PC-3 (cell line): ENCODE measurements around the gene MOB1B. TPM values are rescaled to one million over a fixed set of nuclear protein-coding genes. Genes with fewer than 3 reads are reported as not detected.

Source experiments
- ATAC-seq: fragments of 200-7000 bp; cut with Tn5 transposase; 2 replicates; pipeline ENCODE4 v1.9.1; 2020; ENCODE audit warnings: mild to moderate bottlenecking, moderate library complexity
- BruUV-seq: library from RNA; stranded (reverse); fragments of 400-500 nt; replicated peaks from 2 replicates; lab custom pipeline; 2021; lab: Mats Ljungman, UMichigan
- CTCF ChIA-PET: fragments of 300-600 bp; sonication (Branson Sonifier 250); formaldehyde crosslinking; loops from one replicate; lab custom pipeline; 2022; ENCODE audit warnings: antibody characterized with exemption; lab: Charles Lee
- POLR2A ChIA-PET: fragments of 300-600 bp; sonication (Branson Sonifier 250); formaldehyde crosslinking; loops from one replicate; lab custom pipeline; 2022; ENCODE audit warnings: antibody characterized with exemption; ENCODE audit not compliant: unreplicated experiment; lab: Charles Lee
- DNase-seq: peaks from one replicate; pipeline ENCODE4 v3.0.0-alpha.2; 2015
- H2AFZ ChIP-seq: fragments of 300-600 bp; sonication (generic); 2 replicates; pipeline ENCODE4 v1.6.0; 2016; ENCODE audit warnings: antibody characterized with exemption, low read length
- H3F3A ChIP-seq: fragments of 300-600 bp; sonication (generic); one replicate; pipeline ENCODE4 v1.6.0; 2017; ENCODE audit warnings: antibody characterized with exemption, low read length, control low read depth, mild to moderate bottlenecking; ENCODE audit not compliant: unreplicated experiment
- H3K27ac ChIP-seq: fragments of 300-600 bp; sonication (generic); 2 replicates; pipeline ENCODE4 v1.5.1; 2016; ENCODE audit warnings: mild to moderate bottlenecking, low read length
- H3K27me3 ChIP-seq: fragments of 300-600 bp; sonication (generic); 2 replicates; pipeline ENCODE4 v1.6.1; 2016; ENCODE audit warnings: low read length, mixed read lengths
- H3K36me3 ChIP-seq: fragments of 300-600 bp; sonication (generic); 2 replicates; pipeline ENCODE4 v1.6.1; 2016; ENCODE audit warnings: low read depth, mixed run types, low read length, mixed read lengths
- H3K4me1 ChIP-seq: fragments of 300-600 bp; sonication (generic); 2 replicates; pipeline ENCODE4 v1.5.1; 2016; ENCODE audit warnings: low read length; ENCODE audit not compliant: insufficient read depth
- H3K4me2 ChIP-seq: fragments of 300-600 bp; sonication (generic); 2 replicates; pipeline ENCODE4 v1.6.0; 2016; ENCODE audit warnings: low read length
- H3K4me3 ChIP-seq: fragments of 300-600 bp; sonication (generic); 2 replicates; pipeline ENCODE4 v1.5.1; 2016; ENCODE audit warnings: mild to moderate bottlenecking, low read length, mixed read lengths
- H3K79me2 ChIP-seq: fragments of 300-600 bp; sonication (generic); 2 replicates; pipeline ENCODE4 v1.6.1; 2017; ENCODE audit warnings: low read length, mixed read lengths
- H3K9ac ChIP-seq: fragments of 300-600 bp; sonication (generic); 2 replicates; pipeline ENCODE4 v1.6.0; 2016; ENCODE audit warnings: mild to moderate bottlenecking, low read length
- H3K9me2 ChIP-seq: fragments of 300-600 bp; sonication (generic); replicated peaks from 2 replicates; pipeline ENCODE4 v1.6.1; 2016; ENCODE audit warnings: mixed run types, low read length, mixed read lengths
- H3K9me3 ChIP-seq: fragments of 300-600 bp; sonication (generic); 2 replicates; pipeline ENCODE4 v1.6.1; 2016; ENCODE audit warnings: low read length, mixed read lengths
- H4K20me1 ChIP-seq: fragments of 300-600 bp; sonication (generic); 2 replicates; pipeline ENCODE4 v1.6.1; 2016; ENCODE audit warnings: low read length, mixed read lengths
- EZH2 ChIP-seq: fragments of 300-600 bp; sonication (generic); IDR thresholded peaks from one replicate; pipeline ENCODE4 v1.6.1; 2017; ENCODE audit warnings: antibody characterized with exemption, mild to moderate bottlenecking, low read length; ENCODE audit not compliant: unreplicated experiment
- EZH2phosphoT487 ChIP-seq: fragments of 300-600 bp; sonication (generic); IDR thresholded peaks from 2 replicates; pipeline ENCODE4 v1.6.1; 2018; ENCODE audit warnings: mild to moderate bottlenecking, antibody characterized with exemption, low read length, borderline replicate concordance
- intact Hi-C: fragments of 100-400 bp; cut with micrococcal nuclease; formaldehyde crosslinking; loops from 2 replicates; pipeline ENCODE4 v1.9.0; 2023
- total RNA-seq: library from RNA; depleted of rRNA; stranded (reverse); fragments of >200 nt; gene quantifications from 2 replicates; pipeline ENCODE4 v1.2.3, GENCODE V29; 2014
- TF ChIP-seq, protein P1 (sequence below): fragments of 300-600 bp; sonication (generic); conservative IDR thresholded peaks from 2 replicates; pipeline ENCODE4 v1.5.1; 2017; ENCODE audit warnings: antibody characterized with exemption, low read depth, mild to moderate bottlenecking, low read length

MOB1B gene
- total RNA-seq, 1 experiment from 2014 or later, result 11.4 TPM

DNA sequence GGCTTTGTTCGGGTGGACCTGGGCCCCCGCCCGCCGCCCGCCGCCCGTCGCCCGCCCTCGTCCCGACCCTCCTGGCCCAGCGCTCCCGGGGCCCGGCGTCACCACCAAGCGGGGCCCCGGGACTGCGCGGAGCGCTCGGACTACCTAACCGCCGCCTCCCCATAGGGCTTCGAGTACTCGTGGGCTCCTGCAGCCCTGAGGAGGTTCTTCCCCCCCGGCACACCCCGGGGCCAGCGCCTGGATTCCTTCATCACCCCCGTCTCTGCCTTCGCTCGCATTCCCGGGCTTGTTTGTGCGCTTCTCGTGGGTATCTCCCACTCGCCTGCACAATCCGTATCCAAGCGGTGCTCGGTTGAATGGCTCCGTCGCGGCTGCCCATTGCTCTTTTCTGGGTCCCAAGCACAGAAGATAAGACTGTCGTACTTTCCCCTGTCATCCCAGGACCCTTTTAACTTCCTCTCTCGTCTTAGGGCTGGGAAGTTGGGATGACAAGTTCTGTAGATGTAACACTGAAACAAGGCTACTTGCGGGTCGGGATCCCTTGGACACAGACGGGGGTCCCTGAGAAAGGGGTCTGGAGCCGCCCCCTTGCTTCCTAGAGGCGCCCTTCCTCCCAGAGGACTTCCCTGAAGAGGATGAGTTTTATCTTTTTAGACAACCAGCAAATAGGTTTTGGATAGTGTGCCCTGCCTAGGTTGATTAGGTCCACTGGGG lies 565 bp downstream of the MOB1B start:
- Histone ChIP-seq H3K9me2 (no peaks in the 10 kb centered on the region), H3K9ac (peak overlapping the region; percentile 67), H3K4me3 (peak overlapping the region; percentile 87), H3K9me3 (no peaks in the 10 kb centered on the region), H3K27ac (no peak overlapping the region), H3K36me3 (peaks cover 6% of the 10 kb centered on the region; the same call in 1 of the 2 replicates), H3K4me1 (peaks cover 11% of the 10 kb centered on the region), H3K79me2 (peaks cover 54% of the 10 kb centered on the region), H3K27me3 (no peaks in the 10 kb centered on the region), H4K20me1 (0 out of 2 replicates have a peak, but pooled peaks cover 6% of the 10 kb centered on the region), H2AFZ (peak overlapping the region; percentile 95), H3K4me2 (peak overlapping the region; percentile 94), H3F3A (no peaks in the 10 kb centered on the region)
- no TSS peak for BruUV-seq
- TF ChIP-seq, protein P1, sequence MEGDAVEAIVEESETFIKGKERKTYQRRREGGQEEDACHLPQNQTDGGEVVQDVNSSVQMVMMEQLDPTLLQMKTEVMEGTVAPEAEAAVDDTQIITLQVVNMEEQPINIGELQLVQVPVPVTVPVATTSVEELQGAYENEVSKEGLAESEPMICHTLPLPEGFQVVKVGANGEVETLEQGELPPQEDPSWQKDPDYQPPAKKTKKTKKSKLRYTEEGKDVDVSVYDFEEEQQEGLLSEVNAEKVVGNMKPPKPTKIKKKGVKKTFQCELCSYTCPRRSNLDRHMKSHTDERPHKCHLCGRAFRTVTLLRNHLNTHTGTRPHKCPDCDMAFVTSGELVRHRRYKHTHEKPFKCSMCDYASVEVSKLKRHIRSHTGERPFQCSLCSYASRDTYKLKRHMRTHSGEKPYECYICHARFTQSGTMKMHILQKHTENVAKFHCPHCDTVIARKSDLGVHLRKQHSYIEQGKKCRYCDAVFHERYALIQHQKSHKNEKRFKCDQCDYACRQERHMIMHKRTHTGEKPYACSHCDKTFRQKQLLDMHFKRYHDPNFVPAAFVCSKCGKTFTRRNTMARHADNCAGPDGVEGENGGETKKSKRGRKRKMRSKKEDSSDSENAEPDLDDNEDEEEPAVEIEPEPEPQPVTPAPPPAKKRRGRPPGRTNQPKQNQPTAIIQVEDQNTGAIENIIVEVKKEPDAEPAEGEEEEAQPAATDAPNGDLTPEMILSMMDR, result no peak
- TF ChIP-seq EZH2 (no peak), EZH2phosphoT487 (no peak)
- intact Hi-C loops, result loop anchor here (2.0 to 10.0 kb wide), 3 partner anchors 65 to 198 kb away; partner anchors contain the start of genes DCK and GRSF1
- ChIA-PET CTCF (interaction anchor here (0.6 to 0.9 kb wide), 2 partner anchors 66 to 107 kb away, joined by 3 to 8 read pairs; no protein-coding TSS in a partner anchor), POLR2A (interaction anchor here (0.9 kb wide), 1 partner anchor 199 kb away, joined by 11 read pairs; no protein-coding TSS in a partner anchor)
- DNase-seq (peak; percentile 27), ATAC-seq (peak; percentile 60)

DNA sequence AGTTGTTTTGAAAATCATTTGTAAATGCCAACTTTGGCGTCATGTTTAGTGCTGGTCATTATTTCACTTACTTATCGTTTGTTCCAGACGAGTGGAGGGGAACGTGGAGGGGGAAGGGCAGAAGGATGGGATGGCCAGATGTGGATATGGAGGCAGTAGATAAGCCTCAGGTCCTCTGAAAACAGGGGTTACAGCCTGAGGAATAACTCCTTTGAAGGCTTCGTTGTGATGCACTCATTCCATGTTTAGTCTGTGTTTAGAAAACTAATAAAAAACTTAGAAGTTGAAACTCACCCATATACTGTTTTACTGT lies 1.1 kb downstream of the MOB1B start:
- ATAC-seq (no peak), DNase-seq (no peak)
- Histone ChIP-seq H3K36me3 (peaks cover 6% of the 10 kb centered on the region; the same call in 1 of the 2 replicates), H3K9me2 (no peaks in the 10 kb centered on the region), H3F3A (no peaks in the 10 kb centered on the region), H4K20me1 (0 out of 2 replicates have a peak, but pooled peaks cover 6% of the 10 kb centered on the region), H3K4me2 (peak overlapping the region; percentile 94), H3K27ac (no peak overlapping the region), H2AFZ (peak overlapping the region; percentile 95), H3K9me3 (no peaks in the 10 kb centered on the region), H3K4me1 (peaks cover 11% of the 10 kb centered on the region), H3K79me2 (peaks cover 55% of the 10 kb centered on the region), H3K4me3 (peak overlapping the region; percentile 87), H3K9ac (peak overlapping the region; percentile 67), H3K27me3 (no peaks in the 10 kb centered on the region)
- TF ChIP-seq, protein P1, result no peak
- TF ChIP-seq EZH2phosphoT487 (no peak), EZH2 (no peak)
- ChIA-PET POLR2A (no interaction called here), CTCF (no interaction called here)
- intact Hi-C loops, result loop anchor here (2.0 to 10.0 kb wide), 3 partner anchors 66 to 198 kb away; partner anchors contain the start of genes DCK and GRSF1
- TSS peak; percentile 68 for BruUV-seq
